GM21390 (cell line): Measurements from ENCODE around the gene TLE1.

Experiments
- ATAC-seq: cut with Tn5 transposase; IDR thresholded peaks from one replicate; pipeline ENCODE4 v1.9.1; 2021; ENCODE audit not compliant: unreplicated experiment

The TLE1 gene

DNA sequence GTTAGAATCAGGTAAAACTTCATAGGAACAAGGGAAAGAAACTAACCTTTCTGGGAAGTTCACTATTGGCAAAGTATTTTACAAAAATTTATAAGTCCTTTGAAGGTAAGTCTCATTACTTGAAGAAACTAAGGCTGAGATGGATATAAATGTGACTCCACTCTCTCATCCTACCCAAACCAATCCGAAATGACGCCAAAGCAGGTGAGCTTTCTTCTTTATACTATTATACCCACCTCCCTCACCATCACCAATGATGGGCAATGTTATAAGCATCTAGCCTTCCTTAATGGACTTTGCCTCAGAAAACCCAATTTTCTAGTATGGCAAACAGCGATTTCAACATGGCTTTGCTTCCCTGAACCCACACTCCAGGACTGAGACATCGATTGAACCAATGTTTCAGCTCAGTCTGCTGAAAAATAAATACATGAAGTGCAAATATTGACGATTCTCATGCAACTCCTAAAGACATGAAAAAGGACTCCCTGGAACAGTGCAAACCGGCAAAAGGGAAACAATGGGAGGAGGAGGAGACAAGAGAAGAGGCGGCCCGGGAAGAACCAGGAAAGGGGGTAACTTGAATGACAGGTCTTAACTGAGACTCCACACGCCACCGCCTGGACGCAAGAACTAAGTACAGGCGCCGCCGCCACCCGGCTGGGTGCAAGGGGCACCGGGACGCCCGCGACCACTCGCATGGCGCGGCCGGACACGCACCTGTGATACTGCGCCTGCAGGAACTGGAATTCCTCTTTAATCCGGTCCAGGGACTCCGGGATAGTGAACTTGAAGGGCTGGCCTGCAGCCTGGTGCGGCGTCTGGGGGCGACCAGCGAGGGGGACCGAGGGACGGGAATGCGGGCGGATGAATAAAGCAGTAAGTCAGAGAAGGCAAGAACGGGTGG lies 2.5 kb downstream of the TLE1 start:
- no peak for ATAC-seq

DNA sequence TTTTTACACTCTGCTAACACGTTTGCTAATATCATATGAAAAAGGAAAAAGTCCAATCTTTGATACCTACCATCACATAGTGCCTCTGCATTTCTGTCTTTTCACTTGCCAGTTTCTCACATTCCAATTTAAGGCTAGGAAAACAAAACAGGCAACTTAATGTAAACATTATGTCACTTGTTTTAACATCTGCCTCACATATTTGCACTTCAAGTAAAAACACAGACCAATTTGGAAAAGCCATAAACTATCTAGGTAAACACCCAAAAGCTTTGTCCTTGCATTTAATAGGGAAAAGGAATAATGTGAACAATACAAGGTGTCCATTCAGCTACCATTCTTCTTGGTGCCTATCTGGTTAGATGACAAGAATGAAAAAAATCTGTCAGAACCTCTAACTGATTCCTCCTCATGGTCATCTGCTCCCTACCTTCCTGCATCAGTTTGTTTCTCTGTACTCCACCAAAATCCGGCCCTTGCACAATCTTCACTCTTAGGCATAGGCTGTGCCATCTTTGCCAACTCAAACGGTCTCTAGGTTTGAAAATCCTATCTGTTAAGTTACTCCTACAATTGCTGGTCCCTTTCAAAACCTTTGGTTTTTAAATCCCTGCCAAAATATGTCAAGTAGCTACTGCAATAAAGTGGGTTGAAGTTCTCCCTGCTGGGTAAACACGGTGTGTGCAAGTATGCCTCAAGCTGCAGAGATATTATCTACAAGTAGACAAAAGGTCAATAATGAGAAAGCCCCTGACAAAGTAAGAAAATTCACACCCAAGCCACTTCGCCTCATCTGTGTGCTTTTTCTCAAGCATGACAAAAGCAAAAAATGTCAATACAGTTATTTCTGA lies 3.4 kb downstream of the TLE1 start:
- no peak for ATAC-seq

DNA sequence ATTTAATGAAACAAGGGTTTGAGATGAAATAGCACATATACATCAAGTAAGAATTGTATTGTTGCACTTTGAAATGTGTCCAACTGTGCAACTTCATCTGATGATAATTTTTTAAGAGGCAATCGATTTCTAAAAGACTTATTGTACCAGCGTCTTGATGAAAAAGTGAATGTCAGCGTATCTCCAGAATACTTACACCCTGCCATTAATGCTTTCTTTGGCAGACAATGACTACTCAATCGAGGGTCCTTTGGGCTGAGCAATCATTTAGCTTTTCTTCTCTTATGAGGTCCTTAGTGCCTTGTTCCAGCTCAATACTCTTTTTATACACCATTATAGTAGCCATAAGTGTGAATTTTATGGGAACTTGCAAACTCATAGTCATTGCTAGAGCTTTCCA lies 4.7 kb downstream of the TLE1 start:
- ATAC-seq, result no peak

DNA sequence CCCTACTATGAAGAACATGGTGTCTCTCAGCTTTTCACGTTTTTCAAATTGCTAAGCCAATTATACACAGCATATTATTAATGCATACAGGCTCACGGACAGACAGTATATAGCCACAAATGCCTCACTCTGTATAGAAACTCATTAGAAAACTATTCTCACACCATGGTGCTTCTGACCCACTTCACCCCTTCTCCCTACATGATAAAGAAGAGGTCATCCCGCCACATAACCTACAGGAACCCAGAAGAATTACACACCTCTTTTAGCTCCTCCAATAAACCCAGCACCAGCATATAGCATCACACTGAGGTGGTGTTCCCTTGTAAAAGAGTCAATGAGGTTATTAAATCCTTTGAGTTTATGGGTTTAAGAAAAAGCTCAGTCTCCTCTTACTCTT lies 5.6 kb downstream of the TLE1 start:
- no peak for ATAC-seq

DNA sequence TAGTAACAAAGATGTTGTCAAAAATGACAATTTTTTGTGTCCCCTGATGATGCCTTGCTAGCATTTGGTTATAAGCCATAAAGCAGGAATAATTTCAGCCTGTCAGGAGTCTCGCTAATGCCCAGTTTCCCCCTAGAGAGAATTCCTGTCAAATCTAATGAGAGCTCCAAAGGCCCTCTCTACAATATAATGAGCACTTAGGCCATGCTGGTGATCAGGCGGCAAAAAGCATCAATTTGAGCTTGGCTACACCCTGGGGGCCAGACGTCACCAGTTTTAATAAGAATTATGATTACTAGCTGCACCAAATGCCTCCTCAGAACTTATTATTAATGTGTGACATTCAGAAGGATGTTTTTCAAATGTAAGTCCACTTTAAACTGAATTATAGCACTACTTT lies 6.1 kb downstream of the TLE1 start:
- no peak for ATAC-seq

DNA sequence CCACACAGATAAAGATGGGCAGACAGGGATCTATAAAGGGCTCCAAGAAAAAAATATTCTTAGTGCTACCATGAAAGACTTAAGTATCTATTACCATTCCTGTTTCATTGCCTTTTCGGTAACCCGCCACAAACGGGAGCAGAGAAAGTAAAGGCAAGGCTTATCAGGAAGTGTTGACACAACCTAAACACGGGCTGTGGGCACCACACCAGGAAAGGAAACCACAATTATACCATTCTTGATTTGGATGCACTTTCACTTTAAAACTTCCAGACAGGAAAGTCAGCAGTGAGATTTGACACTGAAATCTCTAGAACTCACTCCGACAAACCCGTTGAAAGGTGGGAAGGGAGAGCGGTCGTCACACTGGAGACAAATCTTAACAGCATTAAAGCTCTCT lies 6.5 kb downstream of the TLE1 start:
- ATAC-seq, result no peak

DNA sequence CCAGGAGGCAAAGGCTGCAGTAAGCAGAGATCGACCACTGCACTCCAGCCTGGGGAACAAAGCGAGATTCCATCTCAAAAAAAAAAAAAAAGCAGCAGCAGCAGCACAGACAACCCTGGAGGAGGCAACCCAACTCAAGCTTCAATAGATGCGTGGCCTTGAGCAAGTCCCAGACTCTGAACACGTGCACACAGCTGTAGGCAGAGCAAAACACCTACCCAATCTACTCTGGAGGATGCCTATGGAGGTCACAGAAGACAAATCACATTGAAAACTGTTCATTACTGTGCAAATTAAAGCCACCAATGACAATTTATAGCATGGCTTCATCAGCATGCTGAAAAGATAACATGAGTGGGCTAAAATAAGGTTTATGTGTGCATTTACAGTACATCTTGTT lies 7.2 kb downstream of the TLE1 start:
- ATAC-seq, result no peak

DNA sequence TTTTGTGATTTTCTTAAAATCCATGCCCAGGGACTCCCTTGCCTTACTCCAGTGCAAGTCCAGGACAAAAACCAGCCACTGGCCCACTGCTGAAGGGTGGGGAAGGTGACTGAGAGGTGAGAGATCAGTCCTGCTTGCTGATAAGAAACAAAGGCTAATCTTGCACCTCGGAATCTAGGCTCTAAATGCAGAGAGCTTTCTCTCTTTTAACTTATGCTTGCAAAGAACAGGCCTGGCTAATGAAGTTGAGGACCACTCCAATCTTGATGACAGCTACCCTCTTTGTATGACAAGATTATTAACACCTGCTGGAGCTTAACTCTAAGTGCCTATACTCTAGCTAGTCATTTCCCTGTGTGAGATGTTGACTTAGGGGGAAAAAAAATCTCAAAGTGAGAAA lies 8.8 kb downstream of the TLE1 start:
- no peak for ATAC-seq

DNA sequence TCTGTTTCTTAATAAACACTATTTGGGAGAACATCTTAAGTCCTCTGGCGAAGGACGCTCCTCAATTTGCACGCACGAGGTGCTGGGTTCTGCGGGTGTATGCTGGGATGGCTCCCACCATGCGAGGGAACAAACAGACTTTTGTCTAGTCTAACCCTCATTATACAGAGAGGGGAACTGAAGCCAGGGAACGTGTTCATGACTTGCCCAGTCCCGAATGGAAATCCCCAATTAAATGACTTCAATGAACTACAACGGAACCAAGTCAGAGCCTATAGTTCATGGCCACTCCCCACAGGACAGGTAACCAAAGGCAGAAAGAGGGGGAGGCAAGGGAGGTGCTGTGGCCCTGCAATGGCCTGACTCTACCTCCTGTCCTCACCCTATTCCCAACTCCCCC lies 9.3 kb downstream of the TLE1 start:
- no peak for ATAC-seq

DNA sequence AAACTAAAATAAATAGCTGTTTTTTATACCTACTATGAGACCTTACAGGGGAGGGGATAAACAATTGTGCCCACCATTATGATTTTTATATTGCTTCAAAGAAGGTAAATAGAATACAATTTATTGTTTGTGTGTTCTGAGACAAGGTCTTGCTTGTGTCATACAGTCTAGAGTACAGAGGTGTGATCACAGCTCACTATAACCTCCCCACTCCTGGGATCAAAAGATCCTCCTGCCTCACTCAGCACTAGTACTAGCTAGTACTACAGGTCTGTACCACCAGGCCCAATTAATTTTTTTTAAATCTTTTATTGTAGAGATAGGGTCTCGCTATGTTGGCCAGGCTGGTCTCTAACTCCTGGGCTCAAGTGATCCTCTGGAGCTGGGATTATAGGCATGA lies 11.3 kb downstream of the TLE1 start:
- ATAC-seq, result no peak

DNA sequence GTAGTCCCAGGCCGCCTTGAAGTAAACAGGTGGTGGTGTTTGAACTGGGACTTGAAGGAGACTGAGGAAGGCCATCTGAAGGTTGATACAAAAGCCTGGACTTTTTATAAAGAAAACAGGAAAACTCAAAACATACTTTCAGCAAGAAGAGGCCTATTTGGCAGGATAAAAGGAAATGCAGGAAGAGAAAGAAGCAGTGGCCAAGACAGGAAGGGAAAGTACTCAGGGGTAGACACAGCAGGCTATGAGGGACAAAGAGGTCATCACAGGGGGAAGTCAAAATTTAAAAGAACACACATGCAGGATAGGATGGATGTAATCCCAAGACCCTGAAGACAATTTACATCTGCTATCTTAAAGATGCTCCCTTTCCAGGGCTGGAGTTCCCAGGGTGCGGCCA lies 13.0 kb downstream of the TLE1 start:
- no peak for ATAC-seq

DNA sequence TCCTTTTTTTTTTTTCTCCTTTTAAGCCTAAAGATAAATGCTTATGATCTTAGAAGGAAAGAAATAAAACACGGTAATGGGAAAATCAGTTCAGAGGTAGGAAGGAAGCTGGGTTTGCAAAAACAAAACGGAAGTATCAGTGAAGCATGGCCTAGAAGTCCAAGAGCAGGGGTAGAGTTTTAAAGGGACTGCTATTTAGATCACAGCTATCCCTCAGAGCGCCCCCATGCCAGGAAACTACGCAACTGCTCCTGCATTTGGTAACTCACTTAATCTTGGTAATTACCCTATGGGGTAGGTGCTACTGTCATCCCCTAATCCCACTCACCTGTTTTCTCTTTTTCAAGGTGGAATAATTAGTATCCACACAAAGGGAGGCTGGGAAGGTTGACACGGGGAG lies 16.0 kb downstream of the TLE1 start:
- no peak for ATAC-seq

DNA sequence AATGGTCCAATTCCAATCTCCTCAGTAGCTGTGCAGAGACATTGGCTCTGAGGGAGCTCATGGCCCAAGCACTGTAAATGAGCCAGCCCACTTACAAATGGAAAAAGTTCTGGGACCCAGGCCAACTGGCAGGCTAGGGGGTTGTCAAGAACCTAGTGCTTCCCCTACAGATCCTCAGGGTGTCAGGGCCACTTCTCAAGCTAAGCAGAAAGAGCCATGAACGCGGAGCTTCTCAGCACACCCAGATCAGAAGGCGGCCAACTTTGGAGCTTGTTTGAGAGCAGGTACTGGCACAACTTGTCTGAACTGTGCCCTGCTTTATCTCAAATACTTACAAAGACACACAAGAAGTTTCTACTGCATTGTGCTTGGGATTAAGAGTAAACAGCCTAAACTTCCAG lies 17.5 kb downstream of the TLE1 start:
- ATAC-seq, result no peak

DNA sequence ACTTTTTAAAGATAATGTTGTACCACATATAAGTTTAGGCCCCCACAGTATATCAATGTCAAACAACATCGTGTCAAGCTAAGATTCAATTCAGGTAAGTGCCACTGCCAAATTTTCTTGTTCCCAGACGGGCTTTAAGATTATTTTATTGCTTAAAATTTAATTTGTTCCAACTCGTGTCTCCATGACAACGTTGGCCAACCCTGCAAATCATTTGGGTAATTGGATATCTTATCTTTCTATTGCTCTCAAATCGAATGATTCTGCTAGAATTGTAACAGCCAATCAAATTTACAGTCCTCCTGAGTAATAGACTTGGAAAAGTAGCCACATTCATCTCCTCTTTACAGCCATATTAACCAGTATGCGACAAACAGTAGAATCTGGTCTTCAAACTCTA lies 19.5 kb downstream of the TLE1 start:
- ATAC-seq, result no peak

DNA sequence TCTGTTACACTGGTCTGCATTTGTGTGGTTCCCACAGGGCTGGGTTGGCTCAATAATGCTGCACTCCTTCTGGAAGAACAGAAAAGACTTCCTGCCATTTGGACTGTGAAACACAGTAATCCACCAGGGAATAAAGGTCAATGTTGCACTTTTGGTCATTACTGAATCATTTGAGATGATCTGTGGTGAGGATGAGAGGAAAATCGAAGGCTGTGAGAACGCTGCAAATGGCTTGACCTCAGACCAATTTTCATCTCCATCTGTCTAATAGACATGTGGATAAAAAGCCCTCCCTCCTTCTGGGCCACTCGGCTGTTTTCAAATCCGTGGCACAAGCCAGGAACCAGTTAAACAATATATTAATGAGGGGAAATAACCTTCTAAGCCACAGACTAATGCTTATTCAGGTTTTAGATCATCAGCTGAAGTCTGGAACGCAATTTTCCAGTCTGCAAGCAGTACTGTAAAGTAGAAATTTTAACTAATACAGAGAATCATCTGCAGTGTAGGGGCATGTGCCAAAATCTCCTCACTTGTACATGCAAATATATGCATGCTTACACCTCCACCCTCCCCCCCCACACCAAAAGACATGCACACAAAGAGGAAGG lies 20.2 kb downstream of the TLE1 start:
- no peak for ATAC-seq

DNA sequence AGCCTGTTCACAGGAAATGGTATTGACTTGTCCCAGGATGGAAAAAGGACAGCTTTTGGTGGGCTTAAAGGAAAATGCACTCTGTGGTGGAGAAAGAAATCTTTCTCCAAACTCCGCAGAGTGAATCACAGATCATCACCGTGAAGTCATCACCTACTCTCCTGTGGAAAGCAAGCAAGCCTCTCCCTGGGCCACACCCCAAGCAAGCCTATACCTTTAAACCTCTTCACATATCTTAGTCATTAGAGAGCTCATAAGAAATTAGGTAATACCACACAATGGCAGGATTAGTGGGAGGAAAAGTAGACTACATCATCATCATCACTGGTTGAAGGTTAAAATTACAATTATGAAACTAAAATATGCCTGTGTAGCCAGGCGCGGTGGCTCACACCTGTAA lies 23.2 kb downstream of the TLE1 start:
- no peak for ATAC-seq

DNA sequence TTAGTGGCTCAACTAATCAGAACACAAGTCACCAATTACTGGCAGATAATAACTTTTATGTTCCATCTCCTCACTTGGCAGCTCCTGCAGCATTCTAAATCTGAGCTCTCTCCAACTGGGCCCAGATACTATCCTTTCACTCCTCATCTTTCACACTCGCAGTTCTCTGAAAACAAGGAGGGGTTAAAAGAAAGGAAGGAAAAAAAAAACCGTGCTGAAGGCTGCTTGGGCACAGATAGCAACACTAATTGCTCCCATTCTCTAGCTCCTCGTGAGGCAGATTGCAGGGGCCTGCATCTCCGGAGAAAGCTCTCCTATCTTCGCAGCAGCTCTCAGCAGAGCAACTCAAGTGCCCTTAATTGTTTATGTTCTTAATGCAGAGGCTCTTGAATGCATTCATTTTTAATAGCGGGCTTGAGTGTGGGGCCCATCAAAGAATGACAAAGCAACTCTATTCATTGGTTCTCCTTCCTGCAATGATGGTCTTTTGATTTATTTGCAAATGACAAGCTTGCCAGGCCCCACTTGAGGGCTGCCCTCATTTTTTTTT lies 23.9 kb downstream of the TLE1 start:
- ATAC-seq, result no peak

DNA sequence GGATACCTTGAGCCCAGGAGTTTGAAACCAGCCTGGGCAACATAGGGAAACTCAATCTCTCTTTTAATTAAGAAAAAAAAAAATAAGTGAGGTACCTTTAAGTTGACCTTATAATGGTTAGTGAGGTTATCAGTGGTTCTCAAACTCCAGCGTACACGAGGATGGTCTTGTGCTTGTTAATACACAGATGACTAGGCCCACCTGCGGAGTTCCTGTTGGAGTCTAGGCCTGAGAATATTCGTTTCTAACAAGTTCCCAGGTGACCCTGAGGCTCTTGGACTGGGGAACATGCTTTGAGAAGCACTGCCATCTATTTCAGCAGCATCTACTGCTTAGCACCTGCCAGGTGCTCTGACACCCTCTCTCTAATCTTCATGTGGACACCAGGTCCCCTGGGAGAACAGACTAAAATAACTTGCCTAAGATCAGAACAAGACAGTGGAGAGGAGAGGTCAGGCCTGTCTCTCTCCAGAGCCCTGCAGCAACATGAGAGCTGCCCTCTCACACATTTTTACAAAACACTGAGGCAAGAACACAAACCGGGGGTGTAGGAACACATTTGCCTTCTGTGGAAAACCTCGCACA lies 24.6 kb downstream of the TLE1 start:
- ATAC-seq, result no peak

DNA sequence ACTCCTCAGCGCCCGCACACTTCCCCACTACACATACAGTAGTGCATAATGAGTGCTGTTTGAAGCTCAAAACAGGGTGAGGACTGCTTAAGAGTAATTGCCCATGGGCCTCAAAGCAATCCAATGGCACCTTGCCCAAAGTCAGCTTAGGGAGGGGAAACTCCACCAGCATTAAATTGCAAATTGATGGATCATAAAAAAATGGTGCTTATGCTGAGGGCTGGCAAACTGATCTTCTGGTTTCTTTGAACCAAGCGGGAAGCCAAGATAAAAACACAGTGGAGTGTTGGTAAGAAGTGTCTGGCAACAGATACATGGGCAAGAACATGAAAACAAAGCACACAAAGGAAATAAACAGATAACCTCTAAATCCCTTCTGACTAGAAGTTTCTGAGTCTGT lies 28.0 kb downstream of the TLE1 start:
- ATAC-seq, result no peak

DNA sequence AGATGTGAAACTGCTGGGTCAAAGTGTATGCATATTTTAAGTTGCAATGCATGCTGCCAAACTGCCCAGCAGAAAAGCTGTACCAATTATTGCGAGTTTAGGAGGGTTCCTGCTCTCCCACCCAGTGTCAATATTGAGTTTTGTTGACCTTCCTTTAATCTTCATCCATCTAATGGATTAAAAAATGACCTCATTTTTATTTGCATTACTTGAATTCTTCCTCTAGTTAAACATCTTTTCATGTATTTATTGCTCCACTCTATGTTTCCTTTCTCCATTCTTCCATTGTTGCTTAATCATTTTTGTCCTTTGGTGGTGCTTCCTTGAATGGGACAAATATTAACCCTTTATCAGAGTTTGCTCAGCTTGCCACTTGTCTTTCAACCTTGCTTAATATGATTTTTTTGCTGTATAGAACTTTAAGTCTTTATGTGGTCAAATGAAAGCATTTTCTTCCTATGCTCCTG lies 32.4 kb downstream of the TLE1 start:
- ATAC-seq, result no peak

DNA sequence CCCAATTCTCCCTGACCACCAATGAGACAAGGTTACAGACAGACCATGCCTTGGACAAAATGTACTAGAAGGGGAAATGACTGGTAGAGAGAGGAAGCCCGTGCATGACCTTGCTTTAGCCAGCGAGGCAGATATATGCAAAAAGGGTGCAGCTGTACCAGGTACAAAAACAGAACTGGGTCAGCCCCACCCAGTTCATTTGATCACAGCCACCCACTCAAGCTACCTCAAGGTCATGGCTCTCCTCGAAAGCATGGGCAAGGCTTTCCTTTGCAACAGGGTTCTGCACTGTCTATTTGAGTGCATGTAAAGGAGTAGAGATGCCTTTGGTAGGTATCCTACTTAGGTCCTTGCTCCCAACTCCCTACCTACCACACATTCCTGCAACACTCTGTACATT lies 33.3 kb downstream of the TLE1 start:
- ATAC-seq, result peak; percentile 78
